GM03348 (cell line): ENCODE results near the gene EGFR.

ENCODE experiments used
- DNase-seq: peaks from one replicate; pipeline ENCODE4 v3.0.0; 2012; ENCODE audit warnings: low spot score

Gene EGFR

GRCh38 chr7:55018361-55019190, at the start of gene EGFR:
TSS of gene EGFR (plus strand) at chr7:55019017. CDS start at chr7:55019278, 261 bp downstream.
- DNase-seq, result peak; percentile 95

- DNase-seq, result no peak
These were observed 49.4 kb upstream of the EGFR start for GRCh38 chr7:54969208-54969967.

- DNase-seq, result no peak
These were observed 46.0 kb upstream of the EGFR start for GRCh38 chr7:54972733-54973294.

- DNase-seq, result no peak
These were observed 40.3 kb upstream of the EGFR start for GRCh38 chr7:54978364-54979116.

- DNase-seq, result no peak
These were observed 38.3 kb upstream of the EGFR start for GRCh38 chr7:54980521-54980920.

GRCh38 chr7:54981913-54982312, 36.9 kb upstream of the EGFR start:
- no peak for DNase-seq

- peak; percentile 75 for DNase-seq
These were observed 33.1 kb upstream of the EGFR start for GRCh38 chr7:54985426-54986330.

- DNase-seq, result no peak
These were observed 32.1 kb upstream of the EGFR start for GRCh38 chr7:54986716-54987115.

- DNase-seq, result no peak
These were observed 31.0 kb upstream of the EGFR start for GRCh38 chr7:54987772-54988171.

- no peak for DNase-seq
These were observed 30.3 kb upstream of the EGFR start for GRCh38 chr7:54988516-54988915.

- no peak for DNase-seq
These were observed 29.2 kb upstream of the EGFR start for GRCh38 chr7:54989453-54990225.

GRCh38 chr7:54991341-54991740, 27.5 kb upstream of the EGFR start:
- no peak for DNase-seq

- no peak for DNase-seq
These were observed 25.8 kb upstream of the EGFR start for GRCh38 chr7:54992871-54993475.

GRCh38 chr7:54995166-54995565, 23.7 kb upstream of the EGFR start:
- no peak for DNase-seq

GRCh38 chr7:54995610-54996363, 23.0 kb upstream of the EGFR start:
- peak; percentile 27 for DNase-seq

- no peak for DNase-seq
These were observed 22.4 kb upstream of the EGFR start for GRCh38 chr7:54996391-54996790.

GRCh38 chr7:55004579-55004978, 14.2 kb upstream of the EGFR start:
- no peak for DNase-seq

- no peak for DNase-seq
These were observed 13.5 kb upstream of the EGFR start for GRCh38 chr7:55005241-55005851.

GRCh38 chr7:55006499-55006898, 12.3 kb upstream of the EGFR start:
- no peak for DNase-seq
